Cardiac muscle cell (in vitro differentiated cells and primary cell): ENCODE measurements around the gene MNX1. TPM values are rescaled to one million over a fixed set of nuclear protein-coding genes. Genes with fewer than 3 reads are reported as not detected.

Experiments
- DNase-seq, 2 donors: peaks; one replicate each; pipeline versions ENCODE4 v3.0.0 to v3.0.0-alpha.2; 2010 to 2017; ENCODE audit warnings: low read depth in 1 of 2, low spot score in 1 of 2
- H3K27ac ChIP-seq: fragments of 200-600 bp; sonication (generic); 2 replicates; pipeline ENCODE4 v1.5.1; 2016
- H3K27me3 ChIP-seq: fragments of 200-600 bp; sonication (generic); 2 replicates; pipeline ENCODE4 v1.6.0; 2016; ENCODE audit warnings: control low read depth
- H3K36me3 ChIP-seq: fragments of 200-600 bp; sonication (generic); 2 replicates; pipeline ENCODE4 v1.5.1; 2016; ENCODE audit warnings: control low read depth
- H3K4me1 ChIP-seq: fragments of 200-600 bp; sonication (generic); 2 replicates; pipeline ENCODE4 v1.8.1; 2017; ENCODE audit warnings: low read depth, mild to moderate bottlenecking, mixed run types
- H3K4me3 ChIP-seq: fragments of 200-600 bp; sonication (generic); 2 replicates; pipeline ENCODE4 v1.5.1; 2016; ENCODE audit warnings: mild to moderate bottlenecking
- H3K9me3 ChIP-seq: fragments of 200-600 bp; sonication (generic); 2 replicates; pipeline ENCODE4 v1.5.1; 2017; ENCODE audit warnings: low read depth, mild to moderate bottlenecking, control low read depth
- polyA plus RNA-seq: library from polyadenylated mRNA; unstranded; fragments of >200 nt; fragmentation: Nextera tagmentation; extraction: Ambion mirVana; gene quantifications from 2 replicates; pipeline ENCODE4 v1.2.1, GENCODE V29; 2016
- total RNA-seq: library from RNA; depleted of rRNA; stranded (reverse); fragments of >200 nt; gene quantifications from 2 replicates; pipeline ENCODE4 v1.2.3, GENCODE V29; 2016
- TF ChIP-seq, protein P1 (sequence below): IDR thresholded peaks from 2 replicates; pipeline ENCODE4 v1.5.1; 2012; ENCODE audit warnings: low read depth, mild to moderate bottlenecking, low read length

Gene MNX1
- total and polyA plus RNA-seq, 2 experiments from 2014 or later = 0.35 to 0.77 TPM

DNA sequence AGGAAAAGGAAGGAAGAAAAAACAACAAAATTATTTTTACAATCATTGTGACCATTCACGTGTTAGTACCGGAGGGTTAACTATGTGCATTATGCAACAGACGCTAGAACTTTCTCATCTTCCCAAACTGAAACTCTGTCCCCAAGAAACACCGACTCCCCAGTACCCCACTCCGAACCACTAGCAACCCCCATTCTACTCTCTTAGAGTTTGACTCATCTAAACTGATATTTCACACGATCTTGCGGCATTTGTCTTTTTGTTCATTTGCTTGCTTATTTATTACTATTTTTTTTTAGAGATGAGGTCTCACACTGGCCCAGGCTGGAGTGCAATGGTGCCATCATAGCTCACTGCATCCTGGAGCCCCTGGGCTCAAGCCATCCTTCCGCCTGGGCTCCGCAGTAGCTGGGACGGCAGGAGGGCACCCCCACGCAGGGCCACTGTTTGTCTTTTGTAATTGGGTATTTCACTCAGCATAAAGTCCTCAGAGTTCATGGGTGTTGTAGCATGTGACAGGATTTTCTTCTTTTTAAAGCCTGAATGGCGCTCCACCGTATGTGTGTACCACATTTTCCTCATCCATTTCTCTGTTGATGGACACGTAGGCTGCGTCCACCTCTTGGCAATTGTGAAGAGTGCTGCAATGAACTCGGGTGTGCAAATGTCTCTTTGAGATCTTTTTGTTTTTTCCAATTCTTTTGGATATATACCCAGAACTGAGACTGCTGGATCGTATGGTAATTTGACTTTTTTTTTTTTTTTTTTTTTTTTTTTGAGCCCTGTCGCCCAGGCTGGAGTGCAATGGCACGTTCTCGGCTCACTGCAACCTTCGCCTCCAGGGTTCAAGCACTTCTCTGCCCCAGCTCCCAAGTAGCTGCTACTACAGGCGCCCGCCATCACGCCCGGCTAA, 9.5 kb downstream of the MNX1 start:
- Histone ChIP-seq H3K27me3 (peaks cover 100% of the 10 kb centered on the region), H3K4me3 (no peak overlapping the region), H3K36me3 (no peaks in the 10 kb centered on the region), H3K9me3 (no peaks in the 10 kb centered on the region), H3K4me1 (peaks cover 13% of the 10 kb centered on the region), H3K27ac (no peak overlapping the region)
- DNase-seq = no peak
- TF ChIP-seq, protein P1, sequence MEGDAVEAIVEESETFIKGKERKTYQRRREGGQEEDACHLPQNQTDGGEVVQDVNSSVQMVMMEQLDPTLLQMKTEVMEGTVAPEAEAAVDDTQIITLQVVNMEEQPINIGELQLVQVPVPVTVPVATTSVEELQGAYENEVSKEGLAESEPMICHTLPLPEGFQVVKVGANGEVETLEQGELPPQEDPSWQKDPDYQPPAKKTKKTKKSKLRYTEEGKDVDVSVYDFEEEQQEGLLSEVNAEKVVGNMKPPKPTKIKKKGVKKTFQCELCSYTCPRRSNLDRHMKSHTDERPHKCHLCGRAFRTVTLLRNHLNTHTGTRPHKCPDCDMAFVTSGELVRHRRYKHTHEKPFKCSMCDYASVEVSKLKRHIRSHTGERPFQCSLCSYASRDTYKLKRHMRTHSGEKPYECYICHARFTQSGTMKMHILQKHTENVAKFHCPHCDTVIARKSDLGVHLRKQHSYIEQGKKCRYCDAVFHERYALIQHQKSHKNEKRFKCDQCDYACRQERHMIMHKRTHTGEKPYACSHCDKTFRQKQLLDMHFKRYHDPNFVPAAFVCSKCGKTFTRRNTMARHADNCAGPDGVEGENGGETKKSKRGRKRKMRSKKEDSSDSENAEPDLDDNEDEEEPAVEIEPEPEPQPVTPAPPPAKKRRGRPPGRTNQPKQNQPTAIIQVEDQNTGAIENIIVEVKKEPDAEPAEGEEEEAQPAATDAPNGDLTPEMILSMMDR = no peak

DNA sequence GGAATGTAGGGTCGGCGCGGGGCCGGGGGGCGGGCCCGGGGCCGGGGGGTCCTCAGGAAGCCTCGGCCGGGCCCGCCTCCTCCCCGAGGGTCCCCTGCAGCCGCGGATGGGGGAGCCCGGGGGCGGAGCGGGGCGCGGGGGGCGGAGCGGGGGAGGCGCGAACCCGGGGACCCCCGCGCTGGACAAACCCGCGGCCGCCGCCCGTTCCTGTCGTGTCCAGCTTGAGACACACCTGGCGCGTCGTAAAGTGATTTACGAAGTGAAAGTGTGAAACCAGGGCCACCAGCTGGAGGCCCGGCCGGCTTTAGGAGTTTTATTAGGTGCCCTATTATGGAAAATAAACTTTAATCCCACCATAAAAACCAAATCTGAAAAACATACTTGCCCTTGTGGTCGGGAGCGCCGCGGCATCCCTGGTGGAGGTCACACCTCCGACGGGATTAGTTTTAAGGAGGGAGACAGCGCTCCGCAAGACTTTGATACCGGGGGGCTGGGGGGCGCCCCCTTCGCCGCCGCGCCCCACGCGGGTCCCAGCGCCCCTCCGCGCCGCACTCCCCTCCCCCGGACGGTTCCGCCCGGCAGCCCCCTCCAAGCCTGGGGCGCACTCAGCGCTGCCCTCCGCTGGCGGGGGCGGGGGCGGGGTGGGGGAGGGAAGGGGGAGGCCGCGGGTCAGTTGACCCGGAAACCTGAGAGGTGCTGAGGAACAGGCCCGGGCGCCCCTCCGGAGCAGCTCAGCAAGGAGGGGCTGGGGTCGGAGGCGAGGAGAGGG, 10.3 kb downstream of the MNX1 start:
- Histone ChIP-seq H3K36me3 (no peaks in the 10 kb centered on the region), H3K27me3 (peaks cover 100% of the 10 kb centered on the region), H3K27ac (no peak overlapping the region), H3K9me3 (no peaks in the 10 kb centered on the region), H3K4me3 (peak overlapping the region; percentile 36), H3K4me1 (peaks cover 13% of the 10 kb centered on the region)
- no peak for DNase-seq
- TF ChIP-seq, protein P1 = no peak

DNA sequence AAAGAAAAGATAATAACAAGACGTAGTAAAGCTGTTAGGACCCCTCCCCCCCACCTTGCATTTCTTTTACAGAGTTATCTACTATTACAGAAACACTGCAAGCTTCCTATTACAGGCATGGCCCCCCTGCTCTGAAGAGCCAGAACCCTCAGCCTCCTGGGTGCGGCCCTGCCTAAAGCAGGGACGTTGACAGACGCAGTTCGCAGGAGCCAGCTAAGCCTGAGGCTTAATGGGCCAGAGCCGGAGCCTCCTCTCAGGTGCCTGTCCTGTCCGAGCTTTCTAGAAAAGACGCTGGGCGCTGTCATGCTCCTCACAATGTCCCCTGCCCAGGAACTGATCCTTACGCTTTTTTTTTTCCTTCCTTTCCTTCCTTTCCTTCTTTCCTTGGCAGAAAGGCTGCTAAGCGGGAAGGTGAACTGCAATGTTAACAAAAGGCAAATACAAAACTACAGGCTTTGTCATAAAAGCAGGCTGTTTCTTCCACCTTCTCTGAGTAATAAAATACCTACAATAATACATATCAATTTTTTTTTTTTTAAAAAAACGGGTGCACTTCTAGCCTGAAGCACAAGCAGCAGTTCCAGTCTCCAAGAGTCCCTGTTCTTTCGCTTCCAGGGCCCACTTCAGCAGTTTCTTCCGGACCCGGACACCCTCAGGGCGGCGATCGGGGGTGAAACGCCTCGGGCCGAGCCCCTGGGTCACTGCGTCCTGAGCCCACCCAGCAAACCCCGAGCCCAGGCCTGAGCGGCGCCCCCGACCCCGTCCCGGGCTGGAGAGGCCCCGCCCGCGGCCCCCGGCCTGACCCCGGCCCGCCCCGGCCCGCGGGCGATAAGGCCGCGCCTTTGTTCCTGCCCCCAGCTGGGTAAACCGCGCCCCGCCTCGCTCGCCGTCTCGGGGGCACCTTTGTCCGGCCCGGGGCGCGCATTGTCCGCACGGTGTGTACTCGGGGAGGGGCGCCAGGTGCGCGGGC, 11.2 kb downstream of the MNX1 start:
- no peaks in the 10 kb centered on the region for H3K9me3 ChIP-seq
- H3K36me3 ChIP-seq = no peaks in the 10 kb centered on the region
- H3K27ac ChIP-seq = no peak overlapping the region
- H3K4me3 ChIP-seq = peak overlapping the region; percentile 36
- peaks cover 13% of the 10 kb centered on the region for H3K4me1 ChIP-seq
- no peak for DNase-seq
- TF ChIP-seq, protein P1 = no peak
- peaks cover 98% of the 10 kb centered on the region for H3K27me3 ChIP-seq

DNA sequence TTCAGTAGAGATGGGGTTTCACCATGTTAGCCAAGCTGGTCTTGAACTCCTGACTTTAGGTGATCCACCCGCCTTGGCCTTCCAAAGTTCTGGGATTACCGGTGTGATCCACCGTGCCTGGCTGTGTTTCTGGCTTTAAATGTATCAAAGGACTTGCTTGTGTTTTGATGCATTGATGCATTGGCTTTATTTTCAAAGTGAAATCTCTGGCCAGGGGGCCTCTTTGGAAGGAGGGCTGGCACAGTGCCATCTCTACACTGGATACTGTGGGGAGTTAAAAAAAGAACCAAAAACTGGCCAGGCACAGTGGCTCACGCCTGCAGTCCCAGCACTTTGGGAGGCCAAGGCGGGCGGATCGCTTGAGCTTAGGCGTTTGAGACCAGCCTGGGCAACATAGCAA, 16.0 kb downstream of the MNX1 start:
- H3K4me3 ChIP-seq = no peak overlapping the region
- no peaks in the 10 kb centered on the region for H3K36me3 ChIP-seq
- H3K4me1 ChIP-seq = no peaks in the 10 kb centered on the region
- H3K9me3 ChIP-seq = no peaks in the 10 kb centered on the region
- TF ChIP-seq, protein P1 = no peak
- DNase-seq = no peak
- peaks cover 78% of the 10 kb centered on the region for H3K27me3 ChIP-seq
- no peak overlapping the region for H3K27ac ChIP-seq

DNA sequence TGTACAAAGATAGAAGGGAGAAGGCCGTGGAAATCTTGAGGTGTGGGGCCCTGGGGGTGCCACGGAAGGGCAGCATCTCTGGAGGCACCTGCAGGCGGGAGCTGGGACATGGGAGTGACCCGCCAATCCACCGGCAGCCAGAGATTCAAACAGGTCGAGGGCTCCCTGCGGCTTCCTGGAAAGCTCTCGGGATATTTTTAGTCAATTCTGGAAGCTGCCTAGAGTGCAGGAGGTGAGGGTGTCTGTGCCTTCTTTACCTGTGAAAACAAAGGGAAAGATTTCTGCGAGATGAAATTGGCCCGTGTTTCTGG, 16.6 kb downstream of the MNX1 start:
- Histone ChIP-seq H3K4me1 (no peaks in the 10 kb centered on the region), H3K27me3 (peaks cover 73% of the 10 kb centered on the region), H3K36me3 (no peaks in the 10 kb centered on the region), H3K9me3 (no peaks in the 10 kb centered on the region), H3K27ac (no peak overlapping the region), H3K4me3 (no peak overlapping the region)
- TF ChIP-seq, protein P1 = no peak
- no peak for DNase-seq
